ENCODE results near the gene CATSPERD.

CATSPERD gene

GRCh38 chr19:5827342-5827890 is 107.0 kb downstream of the CATSPERD start:
- DNase-seq (ENCODE audit: low read depth in 2 of 2), result no peak

GRCh38 chr19:5827891-5828660 is 107.6 kb downstream of the CATSPERD start:
- DNase-seq (ENCODE audit: low read depth in 2 of 2), result peak; percentile 81 to 96

All from stimulated activated CD8-positive, alpha-beta memory T cell treated with anti-CD3 and anti-CD28 coated beads, Interleukin-15, amount 100 ng/mL, for 4 hours (primary cell).